HepG2 (cell line): ENCODE results near the gene RACGAP1. TPM values are rescaled to one million over a fixed set of nuclear protein-coding genes. Genes with fewer than 3 reads are reported as not detected.

Experiments
- CBX1 ChIP-seq: IDR thresholded peaks from one replicate; pipeline ENCODE4 v1.6.1; 2016; ENCODE audit warnings: antibody characterized with exemption, low read depth
- CCDC6 ChIP-seq: sonication (generic); formaldehyde crosslinking; IDR thresholded peaks from 2 replicates; pipeline ENCODE4 v1.8.1; 2022; ENCODE audit warnings: mild to moderate bottlenecking, missing genetic modification reagents, moderate library complexity
- CHD2 ChIP-seq: IDR thresholded peaks from 2 replicates; pipeline ENCODE4 v1.6.1; 2011; ENCODE audit warnings: low read depth, low read length, improper control_type of control experiment
- ESRRA ChIP-seq: sonication (generic); formaldehyde crosslinking; IDR thresholded peaks from 2 replicates; pipeline ENCODE4 v1.5.1; 2020; ENCODE audit warnings: mild to moderate bottlenecking, low read depth, missing genetic modification reagents
- FOXK2 ChIP-seq: fragments of 450-650 bp; IDR thresholded peaks from 2 replicates; pipeline ENCODE4 v1.6.1; 2016
- KDM5B ChIP-seq: sonication (generic); formaldehyde crosslinking; IDR thresholded peaks from 2 replicates; pipeline ENCODE4 v1.4.0; 2020; ENCODE audit warnings: missing genetic modification reagents, mild to moderate bottlenecking, borderline replicate concordance
- KLF11 ChIP-seq: IDR thresholded peaks from 2 replicates; pipeline ENCODE4 v1.6.1; 2016; ENCODE audit warnings: missing compliant biosample characterization
- KMT2B ChIP-seq: IDR thresholded peaks from 2 replicates; pipeline ENCODE4 v1.6.1; 2016; ENCODE audit warnings: missing genetic modification reagents, missing compliant biosample characterization
- MAFK ChIP-seq, 2 experiments: IDR thresholded peaks in 1 of 2; conservative IDR thresholded peaks in 1 of 2; 2 replicates each; pipeline ENCODE4 v1.6.1; 2011; ENCODE audit warnings: improper control_type of control experiment in 2 of 2, low read length in 2 of 2
- NFKB2 ChIP-seq: sonication (generic); formaldehyde crosslinking; IDR thresholded peaks from 2 replicates; pipeline ENCODE4 v1.4.0; 2020; ENCODE audit warnings: missing genetic modification reagents, borderline replicate concordance
- REL ChIP-seq: sonication (generic); formaldehyde crosslinking; conservative IDR thresholded peaks from 2 replicates; pipeline ENCODE4 v1.8.0; 2022; ENCODE audit warnings: mild to moderate bottlenecking, missing genetic modification reagents, moderate library complexity
- SMYD3 ChIP-seq: sonication (generic); formaldehyde crosslinking; IDR thresholded peaks from 2 replicates; pipeline ENCODE4 v1.8.1; 2023; ENCODE audit warnings: mild to moderate bottlenecking, missing genetic modification reagents
- YEATS2 ChIP-seq: sonication (generic); formaldehyde crosslinking; IDR thresholded peaks from 2 replicates; pipeline ENCODE4 v1.4.0; 2020; ENCODE audit warnings: missing genetic modification reagents, borderline replicate concordance
- ZFP37 ChIP-seq: sonication (generic); formaldehyde crosslinking; IDR thresholded peaks from 2 replicates; pipeline ENCODE4 v1.4.0; 2020; ENCODE audit warnings: missing genetic modification reagents, borderline replicate concordance
- ZNF563 ChIP-seq: sonication (generic); formaldehyde crosslinking; IDR thresholded peaks from 2 replicates; pipeline ENCODE4 v1.8.0; 2022; ENCODE audit warnings: mild to moderate bottlenecking, moderate library complexity, missing genetic modification reagents
- ZNF644 ChIP-seq: IDR thresholded peaks from 2 replicates; pipeline ENCODE4 v1.6.1; 2016; ENCODE audit warnings: low read depth
- ZNF772 ChIP-seq: sonication (generic); formaldehyde crosslinking; IDR thresholded peaks from 2 replicates; pipeline ENCODE4 v1.5.0; 2020; ENCODE audit warnings: mild to moderate bottlenecking, missing genetic modification reagents
- polyA plus RNA-seq, 8 experiments: library from polyadenylated mRNA; depleted of rRNA in 3 of 8; stranded (reverse) in 7 of 8; unstranded in 1 of 8; fragments of >200 nt; fragmentation: Illumina TruSeq in 4 of 8; extraction: Trizol in 4 of 8; gene quantifications; 2 replicates each; pipeline versions ENCODE4 v1.2.1 to v1.2.3, GENCODE V29; 2011 to 2016; ENCODE audit warnings: low read depth in 4 of 8, missing spikeins in 1 of 8, mixed read lengths in 1 of 8; ENCODE audit not compliant: insufficient read depth in 1 of 8
- total RNA-seq, 5 experiments: library from RNA; depleted of rRNA; stranded (reverse); fragments of >200 nt; fragmentation: Illumina TruSeq; extraction: Trizol; gene quantifications; 2 replicates each; pipeline ENCODE4 v1.2.3, GENCODE V29; 2016; ENCODE audit warnings: low read depth in 1 of 5
- TF ChIP-seq, protein P1 (sequence below): IDR thresholded peaks from 2 replicates; pipeline ENCODE4 v1.6.1; 2016; ENCODE audit warnings: control low read depth
- TF ChIP-seq, protein P2 (sequence below): sonication (generic); formaldehyde crosslinking; IDR thresholded peaks from 2 replicates; pipeline ENCODE4 v1.5.1; 2020; ENCODE audit warnings: missing genetic modification reagents, mild to moderate bottlenecking, borderline replicate concordance
- TF ChIP-seq, protein P3 (sequence below): sonication (generic); formaldehyde crosslinking; IDR thresholded peaks from 2 replicates; pipeline ENCODE4 v1.9.0; 2021; ENCODE audit warnings: missing genetic modification reagents, mild to moderate bottlenecking, borderline replicate concordance
- TF ChIP-seq, protein P4 (sequence below): sonication (generic); formaldehyde crosslinking; IDR thresholded peaks from 2 replicates; pipeline ENCODE4 v1.8.1; 2023; ENCODE audit warnings: missing genetic modification reagents, inconsistent platforms, borderline replicate concordance

Gene RACGAP1
- total and polyA plus RNA-seq, 2 of the 13 experiments (the other 11 are each of a cell fraction or from before 2014, with no cell fraction given), result 16.7 to 57.9 TPM

DNA sequence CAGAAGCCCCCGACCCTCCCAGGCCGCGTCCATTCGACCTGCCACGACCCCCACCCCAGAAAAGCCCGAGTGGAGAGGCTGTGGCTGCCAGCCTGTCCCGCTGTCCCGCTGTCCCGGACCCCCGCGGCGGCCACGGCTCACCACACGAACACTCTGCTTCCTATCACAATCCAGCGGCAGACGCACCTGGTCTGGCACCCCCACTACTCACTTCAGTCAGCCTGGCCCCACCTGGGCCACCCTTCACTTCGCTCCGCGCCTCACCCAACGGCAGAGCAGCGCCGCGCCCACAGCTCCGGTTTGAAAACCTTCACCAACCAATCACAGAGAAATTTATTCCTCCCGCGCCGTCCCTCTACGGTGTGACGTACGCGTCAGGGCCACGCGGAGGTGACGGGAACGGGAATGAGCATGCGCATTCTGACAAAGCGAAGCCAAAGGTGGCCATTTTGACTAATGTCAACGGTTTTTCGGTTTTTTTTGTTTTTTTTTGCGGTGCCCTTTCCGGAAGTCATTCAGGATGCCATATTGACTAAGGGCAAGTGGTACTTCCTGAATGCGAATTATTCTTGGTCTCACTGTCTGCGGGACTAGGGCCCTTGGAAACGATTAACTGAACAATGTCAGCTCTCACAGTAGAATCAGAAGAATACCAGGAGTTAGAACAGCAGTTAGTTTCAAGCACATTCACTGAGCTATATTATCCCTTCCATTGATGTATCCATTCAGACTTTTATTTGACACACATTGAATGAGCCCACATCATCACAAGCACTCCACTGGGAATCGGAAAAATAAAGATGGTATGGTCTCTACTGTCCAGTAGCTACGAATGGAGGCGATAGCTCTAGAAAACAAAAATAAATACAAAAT is at the start of gene RACGAP1 (continued):
- TF ChIP-seq, protein P1, sequence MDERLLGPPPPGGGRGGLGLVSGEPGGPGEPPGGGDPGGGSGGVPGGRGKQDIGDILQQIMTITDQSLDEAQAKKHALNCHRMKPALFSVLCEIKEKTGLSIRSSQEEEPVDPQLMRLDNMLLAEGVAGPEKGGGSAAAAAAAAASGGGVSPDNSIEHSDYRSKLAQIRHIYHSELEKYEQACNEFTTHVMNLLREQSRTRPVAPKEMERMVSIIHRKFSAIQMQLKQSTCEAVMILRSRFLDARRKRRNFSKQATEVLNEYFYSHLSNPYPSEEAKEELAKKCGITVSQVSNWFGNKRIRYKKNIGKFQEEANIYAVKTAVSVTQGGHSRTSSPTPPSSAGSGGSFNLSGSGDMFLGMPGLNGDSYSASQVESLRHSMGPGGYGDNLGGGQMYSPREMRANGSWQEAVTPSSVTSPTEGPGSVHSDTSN (CRISPR knock-in tag), result no peak
- TF ChIP-seq CHD2 (peak; percentile 89), MAFK (conservative IDR thresholded peaks at IDR 0.05 in 1 of 2, IDR thresholded peaks at IDR 0.05 in 1 of 2; ENCODE audit: low read length in 2 of 2) (no peak), ZNF772 (0 out of 2 replicates have a peak, but pooled peaks have one; percentile 76), ZNF563 (CRISPR knock-in tag) (no peak), YEATS2 (peak; percentile 88; the same call in 1 of the 2 replicates), ZFP37 (CRISPR knock-in tag) (no peak), CCDC6 (CRISPR knock-in tag) (peak; percentile 95), KDM5B (CRISPR knock-in tag) (peak; percentile 45; the same call in 1 of the 2 replicates), ESRRA (CRISPR knock-in tag) (no peak), REL (CRISPR knock-in tag) (no peak), FOXK2 (peak; percentile 23; the same call in 1 of the 2 replicates), SMYD3 (CRISPR knock-in tag) (0 out of 2 replicates have a peak, but pooled peaks have one; percentile 21), ZNF644 (CRISPR knock-in tag) (0 out of 2 replicates have a peak, but pooled peaks have one; percentile 27), CBX1 (peak; percentile 49), KLF11 (CRISPR knock-in tag) (0 out of 2 replicates have a peak, but pooled peaks have one; percentile 47), KMT2B (CRISPR knock-in tag) (peak; percentile 91), NFKB2 (CRISPR knock-in tag) (peak; percentile 73; the same call in 1 of the 2 replicates)
- TF ChIP-seq, protein P2, sequence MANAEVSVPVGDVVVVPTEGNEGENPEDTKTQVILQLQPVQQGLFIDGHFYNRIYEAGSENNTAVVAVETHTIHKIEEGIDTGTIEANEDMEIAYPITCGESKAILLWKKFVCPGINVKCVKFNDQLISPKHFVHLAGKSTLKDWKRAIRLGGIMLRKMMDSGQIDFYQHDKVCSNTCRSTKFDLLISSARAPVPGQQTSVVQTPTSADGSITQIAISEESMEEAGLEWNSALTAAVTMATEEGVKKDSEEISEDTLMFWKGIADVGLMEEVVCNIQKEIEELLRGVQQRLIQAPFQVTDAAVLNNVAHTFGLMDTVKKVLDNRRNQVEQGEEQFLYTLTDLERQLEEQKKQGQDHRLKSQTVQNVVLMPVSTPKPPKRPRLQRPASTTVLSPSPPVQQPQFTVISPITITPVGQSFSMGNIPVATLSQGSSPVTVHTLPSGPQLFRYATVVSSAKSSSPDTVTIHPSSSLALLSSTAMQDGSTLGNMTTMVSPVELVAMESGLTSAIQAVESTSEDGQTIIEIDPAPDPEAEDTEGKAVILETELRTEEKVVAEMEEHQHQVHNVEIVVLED, result peak; percentile 99
- TF ChIP-seq, protein P3, sequence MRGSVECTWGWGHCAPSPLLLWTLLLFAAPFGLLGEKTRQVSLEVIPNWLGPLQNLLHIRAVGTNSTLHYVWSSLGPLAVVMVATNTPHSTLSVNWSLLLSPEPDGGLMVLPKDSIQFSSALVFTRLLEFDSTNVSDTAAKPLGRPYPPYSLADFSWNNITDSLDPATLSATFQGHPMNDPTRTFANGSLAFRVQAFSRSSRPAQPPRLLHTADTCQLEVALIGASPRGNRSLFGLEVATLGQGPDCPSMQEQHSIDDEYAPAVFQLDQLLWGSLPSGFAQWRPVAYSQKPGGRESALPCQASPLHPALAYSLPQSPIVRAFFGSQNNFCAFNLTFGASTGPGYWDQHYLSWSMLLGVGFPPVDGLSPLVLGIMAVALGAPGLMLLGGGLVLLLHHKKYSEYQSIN (CRISPR knock-in tag), result no peak
- TF ChIP-seq, protein P4, sequence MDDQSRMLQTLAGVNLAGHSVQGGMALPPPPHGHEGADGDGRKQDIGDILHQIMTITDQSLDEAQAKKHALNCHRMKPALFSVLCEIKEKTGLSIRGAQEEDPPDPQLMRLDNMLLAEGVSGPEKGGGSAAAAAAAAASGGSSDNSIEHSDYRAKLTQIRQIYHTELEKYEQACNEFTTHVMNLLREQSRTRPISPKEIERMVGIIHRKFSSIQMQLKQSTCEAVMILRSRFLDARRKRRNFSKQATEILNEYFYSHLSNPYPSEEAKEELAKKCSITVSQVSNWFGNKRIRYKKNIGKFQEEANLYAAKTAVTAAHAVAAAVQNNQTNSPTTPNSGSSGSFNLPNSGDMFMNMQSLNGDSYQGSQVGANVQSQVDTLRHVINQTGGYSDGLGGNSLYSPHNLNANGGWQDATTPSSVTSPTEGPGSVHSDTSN (CRISPR knock-in tag), result no peak
